HEK293T (cell line): ENCODE results near the gene ANKS1B.

ENCODE experiments used
- BHLHE40 ChIP-seq: fragments of 450-650 bp; IDR thresholded peaks from 2 replicates; pipeline ENCODE4 v1.6.1; 2016; ENCODE audit warnings: mild to moderate bottlenecking, moderate library complexity, borderline replicate concordance
- ELF4 ChIP-seq: fragments of 450-650 bp; IDR thresholded peaks from 2 replicates; pipeline ENCODE4 v1.6.1; 2017; ENCODE audit warnings: antibody characterized with exemption
- FOXA1 ChIP-seq: fragments of 450-650 bp; IDR thresholded peaks from 2 replicates; pipeline ENCODE4 v1.6.1; 2016; ENCODE audit warnings: mild to moderate bottlenecking
- FOXK2 ChIP-seq: fragments of 450-650 bp; IDR thresholded peaks from 2 replicates; pipeline ENCODE4 v1.6.1; 2016; ENCODE audit warnings: mild to moderate bottlenecking
- FOXM1 ChIP-seq: fragments of 450-650 bp; IDR thresholded peaks from 2 replicates; pipeline ENCODE4 v1.6.1; 2017; ENCODE audit warnings: mild to moderate bottlenecking, borderline replicate concordance
- HDGF ChIP-seq: fragments of 450-650 bp; IDR thresholded peaks from 2 replicates; pipeline ENCODE4 v1.6.1; 2017; ENCODE audit warnings: antibody characterized with exemption, borderline replicate concordance
- LEF1 ChIP-seq: fragments of 450-650 bp; IDR thresholded peaks from 2 replicates; pipeline ENCODE4 v1.6.1; 2017; ENCODE audit warnings: mild to moderate bottlenecking, borderline replicate concordance
- NFRKB ChIP-seq: fragments of 450-650 bp; IDR thresholded peaks from 2 replicates; pipeline ENCODE4 v1.6.1; 2016; ENCODE audit warnings: mild to moderate bottlenecking, moderate library complexity
- SP1 ChIP-seq: fragments of 450-650 bp; IDR thresholded peaks from 2 replicates; pipeline ENCODE4 v1.6.1; 2017
- SUZ12 ChIP-seq: fragments of 450-650 bp; IDR thresholded peaks from 2 replicates; pipeline ENCODE4 v1.6.1; 2016; ENCODE audit warnings: mild to moderate bottlenecking
- TARDBP ChIP-seq: fragments of 450-650 bp; IDR thresholded peaks from 2 replicates; pipeline ENCODE4 v1.6.1; 2016
- ZNF384 ChIP-seq: fragments of 450-650 bp; IDR thresholded peaks from 2 replicates; pipeline ENCODE4 v1.6.1; 2016
- TF ChIP-seq, protein P1 (sequence below): fragments of 450-650 bp; IDR thresholded peaks from 2 replicates; pipeline ENCODE4 v1.6.1; 2016

DNA sequence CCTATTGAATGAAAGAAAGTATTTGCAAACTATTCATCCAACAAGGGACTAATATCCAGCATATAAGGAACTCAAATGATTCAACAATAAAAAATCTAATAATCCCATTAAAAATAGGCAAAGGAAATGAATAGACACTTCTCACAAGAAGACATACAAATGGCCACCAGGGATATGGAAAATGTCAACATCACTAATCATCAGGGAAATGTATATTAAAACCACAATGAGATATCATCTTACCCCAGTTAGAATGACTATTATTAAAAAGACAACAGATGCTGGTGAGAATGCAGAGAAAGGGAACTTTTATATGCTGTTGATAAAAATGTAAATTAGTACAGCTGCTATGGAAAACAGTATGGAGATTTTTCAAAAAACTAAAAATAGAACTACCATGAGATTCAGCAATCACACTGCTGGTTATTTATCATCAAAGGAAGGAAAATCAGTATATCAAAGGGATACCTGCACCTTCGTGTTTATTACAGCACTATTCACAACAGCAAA lies 247.9 kb downstream of the ANKS1B start:
- no peak for TF ChIP-seq HDGF
- no peak for TF ChIP-seq SUZ12
- TF ChIP-seq ZNF384 = no peak
- TF ChIP-seq SP1 = no peak
- TF ChIP-seq LEF1 = no peak
- TF ChIP-seq FOXM1 = no peak
- no peak for TF ChIP-seq BHLHE40
- no peak for TF ChIP-seq TARDBP
- TF ChIP-seq, protein P1, sequence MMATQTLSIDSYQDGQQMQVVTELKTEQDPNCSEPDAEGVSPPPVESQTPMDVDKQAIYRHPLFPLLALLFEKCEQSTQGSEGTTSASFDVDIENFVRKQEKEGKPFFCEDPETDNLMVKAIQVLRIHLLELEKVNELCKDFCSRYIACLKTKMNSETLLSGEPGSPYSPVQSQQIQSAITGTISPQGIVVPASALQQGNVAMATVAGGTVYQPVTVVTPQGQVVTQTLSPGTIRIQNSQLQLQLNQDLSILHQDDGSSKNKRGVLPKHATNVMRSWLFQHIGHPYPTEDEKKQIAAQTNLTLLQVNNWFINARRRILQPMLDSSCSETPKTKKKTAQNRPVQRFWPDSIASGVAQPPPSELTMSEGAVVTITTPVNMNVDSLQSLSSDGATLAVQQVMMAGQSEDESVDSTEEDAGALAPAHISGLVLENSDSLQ = no peak
- no peak for TF ChIP-seq ELF4
- no peak for TF ChIP-seq FOXA1
- no peak for TF ChIP-seq NFRKB
- TF ChIP-seq FOXK2 = no peak
